MM.1S (cell line): ENCODE results near the gene WASHC3.

Experiments used
- EZH2 ChIP-seq: fragments of 300-600 bp; sonication (generic); optimal IDR thresholded peaks from 2 replicates; pipeline ENCODE3; 2017; ENCODE audit warnings: low read depth, mild to moderate bottlenecking, antibody characterized with exemption, low read length, mixed read lengths
- EZH2phosphoT487 ChIP-seq: fragments of 300-600 bp; sonication (generic); IDR thresholded peaks from 2 replicates; pipeline ENCODE4 v1.6.1; 2018; ENCODE audit warnings: antibody characterized with exemption, low read length
- TF ChIP-seq, protein P1 (sequence below): fragments of 300-600 bp; sonication (generic); IDR thresholded peaks from 2 replicates; pipeline ENCODE4 v1.5.1; 2016; ENCODE audit warnings: antibody characterized with exemption, low read length, mixed read lengths

DNA sequence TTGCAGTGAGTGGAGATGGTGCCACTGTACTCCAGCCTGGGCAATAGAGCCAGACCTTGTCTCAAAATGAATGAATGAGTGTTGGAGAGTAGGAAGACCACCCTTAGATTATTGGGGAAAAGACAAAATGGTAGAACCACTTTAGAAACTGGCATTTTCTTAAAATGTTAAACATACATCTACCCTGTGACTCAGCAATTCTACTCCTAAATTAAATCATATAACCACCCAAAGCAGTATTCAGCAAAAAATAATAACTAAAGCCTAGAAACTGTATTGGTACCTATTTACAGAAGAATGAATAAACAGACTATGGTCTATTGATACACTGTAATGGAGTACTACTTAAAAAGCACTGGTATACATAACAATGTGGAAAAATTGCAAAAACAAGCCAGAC is 49.0 kb upstream of the WASHC3 start:
- TF ChIP-seq, protein P1, sequence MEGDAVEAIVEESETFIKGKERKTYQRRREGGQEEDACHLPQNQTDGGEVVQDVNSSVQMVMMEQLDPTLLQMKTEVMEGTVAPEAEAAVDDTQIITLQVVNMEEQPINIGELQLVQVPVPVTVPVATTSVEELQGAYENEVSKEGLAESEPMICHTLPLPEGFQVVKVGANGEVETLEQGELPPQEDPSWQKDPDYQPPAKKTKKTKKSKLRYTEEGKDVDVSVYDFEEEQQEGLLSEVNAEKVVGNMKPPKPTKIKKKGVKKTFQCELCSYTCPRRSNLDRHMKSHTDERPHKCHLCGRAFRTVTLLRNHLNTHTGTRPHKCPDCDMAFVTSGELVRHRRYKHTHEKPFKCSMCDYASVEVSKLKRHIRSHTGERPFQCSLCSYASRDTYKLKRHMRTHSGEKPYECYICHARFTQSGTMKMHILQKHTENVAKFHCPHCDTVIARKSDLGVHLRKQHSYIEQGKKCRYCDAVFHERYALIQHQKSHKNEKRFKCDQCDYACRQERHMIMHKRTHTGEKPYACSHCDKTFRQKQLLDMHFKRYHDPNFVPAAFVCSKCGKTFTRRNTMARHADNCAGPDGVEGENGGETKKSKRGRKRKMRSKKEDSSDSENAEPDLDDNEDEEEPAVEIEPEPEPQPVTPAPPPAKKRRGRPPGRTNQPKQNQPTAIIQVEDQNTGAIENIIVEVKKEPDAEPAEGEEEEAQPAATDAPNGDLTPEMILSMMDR = no peak
- TF ChIP-seq EZH2 (no peak), EZH2phosphoT487 (no peak)
